SKM-1 treated with dmso at 0.1 percent for 144 hours (cell line): ENCODE measurements around the gene SLC6A6.

Experiments used
- DNase-seq: peaks from one replicate; lab custom pipeline; 2025; ENCODE audit not compliant: unreplicated experiment; lab: John Stamatoyannopoulos, UW

Gene SLC6A6

GRCh38 chr3:14371573-14372474 lies 30.6 kb upstream of the SLC6A6 start:
- peak; percentile 67 for DNase-seq

GRCh38 chr3:14372587-14372986 lies 29.8 kb upstream of the SLC6A6 start:
- DNase-seq = no peak

GRCh38 chr3:14373753-14374376 lies 28.5 kb upstream of the SLC6A6 start:
- DNase-seq = no peak

GRCh38 chr3:14374444-14374883 lies 27.9 kb upstream of the SLC6A6 start:
- DNase-seq = no peak

- DNase-seq = no peak
Observed at GRCh38 chr3:14375192-14375591, 27.2 kb upstream of the SLC6A6 start.

GRCh38 chr3:14376348-14377043 lies 25.9 kb upstream of the SLC6A6 start:
- DNase-seq = no peak

- DNase-seq = no peak
Observed at GRCh38 chr3:14377044-14377837, 25.2 kb upstream of the SLC6A6 start.

GRCh38 chr3:14377838-14378169 lies 24.6 kb upstream of the SLC6A6 start:
- DNase-seq = peak; percentile 96

GRCh38 chr3:14378415-14378814 lies 24.0 kb upstream of the SLC6A6 start:
- no peak for DNase-seq

- DNase-seq = no peak
Observed at GRCh38 chr3:14379843-14380242, 22.6 kb upstream of the SLC6A6 start.

GRCh38 chr3:14386254-14386653 lies 16.2 kb upstream of the SLC6A6 start:
- no peak for DNase-seq

GRCh38 chr3:14388201-14388600 lies 14.2 kb upstream of the SLC6A6 start:
- no peak for DNase-seq

GRCh38 chr3:14389166-14389606 lies 13.2 kb upstream of the SLC6A6 start:
- DNase-seq = no peak

- DNase-seq = no peak
Observed at GRCh38 chr3:14389716-14390115, 12.7 kb upstream of the SLC6A6 start.

GRCh38 chr3:14391033-14391432 lies 11.4 kb upstream of the SLC6A6 start:
- DNase-seq = peak; percentile 61

GRCh38 chr3:14392231-14392630 lies 10.2 kb upstream of the SLC6A6 start:
- no peak for DNase-seq

- DNase-seq = no peak
Observed at GRCh38 chr3:14392803-14393319, 9.5 kb upstream of the SLC6A6 start.

GRCh38 chr3:14393440-14394106 lies 8.8 kb upstream of the SLC6A6 start:
- DNase-seq = no peak

- DNase-seq = no peak
Observed at GRCh38 chr3:14396031-14396692, 6.2 kb upstream of the SLC6A6 start.

- no peak for DNase-seq
Observed at GRCh38 chr3:14397046-14397445, 5.4 kb upstream of the SLC6A6 start.
